OCI-LY1 (cell line): ENCODE data around the gene SAXO1.

ENCODE experiments used
- H2AFZ ChIP-seq: fragments of 200-600 bp; sonication (generic), shearing (Covaris generic); 2 replicates; pipeline ENCODE4 v1.6.0; 2014; ENCODE audit warnings: antibody characterized with exemption, mild to moderate bottlenecking, low read length
- H3F3A ChIP-seq: fragments of 200-600 bp; sonication (generic), shearing (Covaris generic); 2 replicates; pipeline ENCODE4 v1.6.0; 2014; ENCODE audit warnings: mild to moderate bottlenecking, antibody characterized with exemption, low read length, moderate library complexity; ENCODE audit not compliant: insufficient read depth
- H3K27ac ChIP-seq: fragments of 200-600 bp; sonication (generic); 2 replicates; pipeline ENCODE4 v1.5.1; 2014; ENCODE audit warnings: low read length, mixed run types, mild to moderate bottlenecking, low read depth; ENCODE audit not compliant: poor library complexity, severe bottlenecking
- H3K27me3 ChIP-seq: fragments of 200-600 bp; sonication (generic); 2 replicates; pipeline ENCODE4 v1.6.0; 2014; ENCODE audit warnings: antibody characterized with exemption, mild to moderate bottlenecking, low read length, moderate library complexity; ENCODE audit not compliant: insufficient read depth
- H3K36me3 ChIP-seq: fragments of 200-600 bp; sonication (generic); 2 replicates; pipeline ENCODE4 v1.6.1; 2014; ENCODE audit warnings: mild to moderate bottlenecking, antibody characterized with exemption, low read length, moderate library complexity, mixed read lengths; ENCODE audit not compliant: insufficient read depth
- H3K4me1 ChIP-seq: fragments of 200-600 bp; sonication (generic); 2 replicates; pipeline ENCODE4 v1.5.1; 2014; ENCODE audit warnings: mild to moderate bottlenecking, low read length, moderate library complexity; ENCODE audit not compliant: insufficient read depth, severe bottlenecking
- H3K4me2 ChIP-seq: fragments of 200-600 bp; sonication (generic), shearing (Covaris generic); 2 replicates; pipeline ENCODE4 v1.6.1; 2014; ENCODE audit warnings: low read length
- H3K4me3 ChIP-seq: fragments of 200-600 bp; sonication (generic); 2 replicates; pipeline ENCODE4 v1.5.1; 2014; ENCODE audit warnings: low read length, low read depth, mild to moderate bottlenecking, mixed read lengths; ENCODE audit not compliant: poor library complexity, severe bottlenecking
- H3K79me2 ChIP-seq: fragments of 200-600 bp; shearing (Covaris generic); 2 replicates; pipeline ENCODE4 v1.6.1; 2016; ENCODE audit warnings: mixed run types, low read length, mixed read lengths; ENCODE audit not compliant: insufficient read depth
- H3K9ac ChIP-seq: fragments of 200-600 bp; sonication (generic), shearing (Covaris generic); 2 replicates; pipeline ENCODE4 v1.6.1; 2014; ENCODE audit warnings: mild to moderate bottlenecking, low read length, mixed read lengths
- H3K9me2 ChIP-seq: fragments of 200-600 bp; sonication (generic), shearing (Covaris generic); 2 replicates; pipeline ENCODE4 v1.6.1; 2014; ENCODE audit warnings: low read depth, mild to moderate bottlenecking, low read length, mixed read lengths
- H3K9me3 ChIP-seq: fragments of 200-600 bp; shearing (Covaris generic); 2 replicates; pipeline ENCODE4 v1.6.1; 2014; ENCODE audit warnings: low read length, mixed read lengths
- H4K20me1 ChIP-seq: fragments of 200-600 bp; sonication (generic), shearing (Covaris generic); 2 replicates; pipeline ENCODE4 v1.6.0; 2016; ENCODE audit warnings: mild to moderate bottlenecking, low read length; ENCODE audit not compliant: insufficient read depth
- CTCF ChIP-seq: fragments of 200-600 bp; sonication (generic), shearing (Covaris generic); IDR thresholded peaks from 2 replicates; pipeline ENCODE4 v1.5.1; 2017; ENCODE audit warnings: mild to moderate bottlenecking, antibody characterized with exemption, low read length, moderate library complexity, mixed read lengths
- EZH2 ChIP-seq: fragments of 200-600 bp; sonication (generic), shearing (Covaris generic); IDR thresholded peaks from 2 replicates; pipeline ENCODE4 v1.8.0; 2017; ENCODE audit warnings: borderline replicate concordance, mixed run types, mild to moderate bottlenecking, antibody characterized with exemption, low read length, moderate library complexity, mixed read lengths

The SAXO1 gene

GRCh38 chr9:18955626-18956025, 77.4 kb downstream of the SAXO1 start:
- Histone ChIP-seq H3K27me3 (no peaks in the 10 kb centered on the region), H3K4me2 (no peak overlapping the region), H3K9me2 (no peaks in the 10 kb centered on the region), H4K20me1 (no peaks in the 10 kb centered on the region), H2AFZ (no peak overlapping the region), H3K9ac (no peak overlapping the region), H3K36me3 (no peaks in the 10 kb centered on the region), H3K27ac (no peak overlapping the region), H3K4me3 (no peak overlapping the region), H3F3A (no peaks in the 10 kb centered on the region), H3K4me1 (no peaks in the 10 kb centered on the region), H3K79me2 (no peaks in the 10 kb centered on the region), H3K9me3 (no peaks in the 10 kb centered on the region)
- no peak for TF ChIP-seq CTCF
- no peak for TF ChIP-seq EZH2

GRCh38 chr9:18951936-18952335, 81.1 kb downstream of the SAXO1 start:
- TF ChIP-seq CTCF, result no peak
- TF ChIP-seq EZH2, result no peak
- Histone ChIP-seq H3F3A (no peaks in the 10 kb centered on the region), H3K9me2 (no peaks in the 10 kb centered on the region), H3K36me3 (no peaks in the 10 kb centered on the region), H3K4me1 (no peaks in the 10 kb centered on the region), H3K9me3 (no peaks in the 10 kb centered on the region), H3K4me3 (no peak overlapping the region), H3K27me3 (0 out of 2 replicates have a peak, but pooled peaks cover 3% of the 10 kb centered on the region), H3K27ac (no peak overlapping the region), H4K20me1 (no peaks in the 10 kb centered on the region), H3K79me2 (no peaks in the 10 kb centered on the region), H2AFZ (no peak overlapping the region), H3K9ac (no peak overlapping the region), H3K4me2 (no peak overlapping the region)

GRCh38 chr9:18947892-18948339, 85.1 kb downstream of the SAXO1 start:
- no peak overlapping the region for H3K27ac ChIP-seq
- no peaks in the 10 kb centered on the region for H4K20me1 ChIP-seq
- no peak overlapping the region for H2AFZ ChIP-seq
- no peaks in the 10 kb centered on the region for H3K36me3 ChIP-seq
- no peaks in the 10 kb centered on the region for H3K9me2 ChIP-seq
- 0 out of 2 replicates have a peak, but pooled peaks cover 3% of the 10 kb centered on the region for H3K27me3 ChIP-seq
- TF ChIP-seq CTCF (no peak), EZH2 (no peak)
- no peaks in the 10 kb centered on the region for H3F3A ChIP-seq
- H3K4me2 ChIP-seq, result no peak overlapping the region
- H3K4me1 ChIP-seq, result no peaks in the 10 kb centered on the region
- H3K9me3 ChIP-seq, result no peaks in the 10 kb centered on the region
- H3K4me3 ChIP-seq, result no peak overlapping the region
- no peak overlapping the region for H3K9ac ChIP-seq
- H3K79me2 ChIP-seq, result no peaks in the 10 kb centered on the region
